ENCODE results near the gene USP6.

DNA sequence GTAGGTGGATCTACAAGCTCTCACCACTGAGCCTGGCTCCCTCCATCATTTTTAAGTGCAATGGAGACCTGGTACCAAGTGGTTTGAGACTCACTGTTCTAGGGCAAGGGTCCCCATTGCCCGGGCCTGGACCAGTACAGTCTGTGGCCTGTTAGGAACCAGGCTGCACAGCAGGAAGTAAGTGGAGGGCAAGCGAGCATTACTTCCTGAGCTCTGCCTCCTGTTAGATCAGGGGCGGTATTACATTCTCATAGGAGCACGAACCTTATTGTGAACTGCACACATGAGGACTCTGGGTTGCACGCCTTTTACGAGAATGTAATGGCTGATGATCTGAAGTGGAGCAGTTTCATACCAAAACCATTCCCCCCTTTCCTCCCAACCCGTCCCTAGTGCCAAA lies 82.6 kb downstream of the USP6 start:
- no peak for TF ChIP-seq EZH2 (optimal IDR thresholded peaks at IDR 0.05; ENCODE audit: low read depth, low read length)
- TF ChIP-seq, protein P1, sequence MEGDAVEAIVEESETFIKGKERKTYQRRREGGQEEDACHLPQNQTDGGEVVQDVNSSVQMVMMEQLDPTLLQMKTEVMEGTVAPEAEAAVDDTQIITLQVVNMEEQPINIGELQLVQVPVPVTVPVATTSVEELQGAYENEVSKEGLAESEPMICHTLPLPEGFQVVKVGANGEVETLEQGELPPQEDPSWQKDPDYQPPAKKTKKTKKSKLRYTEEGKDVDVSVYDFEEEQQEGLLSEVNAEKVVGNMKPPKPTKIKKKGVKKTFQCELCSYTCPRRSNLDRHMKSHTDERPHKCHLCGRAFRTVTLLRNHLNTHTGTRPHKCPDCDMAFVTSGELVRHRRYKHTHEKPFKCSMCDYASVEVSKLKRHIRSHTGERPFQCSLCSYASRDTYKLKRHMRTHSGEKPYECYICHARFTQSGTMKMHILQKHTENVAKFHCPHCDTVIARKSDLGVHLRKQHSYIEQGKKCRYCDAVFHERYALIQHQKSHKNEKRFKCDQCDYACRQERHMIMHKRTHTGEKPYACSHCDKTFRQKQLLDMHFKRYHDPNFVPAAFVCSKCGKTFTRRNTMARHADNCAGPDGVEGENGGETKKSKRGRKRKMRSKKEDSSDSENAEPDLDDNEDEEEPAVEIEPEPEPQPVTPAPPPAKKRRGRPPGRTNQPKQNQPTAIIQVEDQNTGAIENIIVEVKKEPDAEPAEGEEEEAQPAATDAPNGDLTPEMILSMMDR (IDR thresholded peaks at IDR 0.05; ENCODE audit: low read length), result no peak

Data from MM.1S (cell line).